Endothelial cell of umbilical vein (primary cell): ENCODE data around the gene MCM6. TPM values are rescaled to one million over a fixed set of nuclear protein-coding genes. Genes with fewer than 3 reads are reported as not detected.

ENCODE experiments used
- BruUV-seq: library from RNA; stranded (reverse); fragments of 400-500 nt; replicated peaks from 2 replicates; lab custom pipeline; 2021; lab: Mats Ljungman, UMichigan
- CTCF ChIA-PET: fragments of 300-600, 350-600 bp; sonication (Branson Sonifier 250); formaldehyde crosslinking; loops from one replicate; lab custom pipeline; 2021; ENCODE audit warnings: antibody characterized with exemption, inconsistent platforms; lab: Charles Lee
- POLR2A ChIA-PET: fragments of 300-600, 350-600 bp; sonication (Branson Sonifier 250); formaldehyde crosslinking; loops from one replicate; lab custom pipeline; 2021; ENCODE audit warnings: antibody characterized with exemption, inconsistent platforms; lab: Charles Lee
- DNase-seq: peaks from one replicate; pipeline ENCODE4 v3.0.0-alpha.2; 2011; ENCODE audit warnings: low read depth, low spot score
- FAIRE-seq: peaks from 2 replicates; lab custom pipeline; 2011; peaks lifted over from hg19 to GRCh38; lab: Jason Lieb, UNC
- H2AFZ ChIP-seq: 2 replicates; pipeline ENCODE4 v1.6.0; 2012; ENCODE audit warnings: low read depth, low read length, control low read depth, inconsistent platforms
- H3K27ac ChIP-seq: 2 replicates; pipeline ENCODE4 v1.5.1; 2011; ENCODE audit warnings: low read depth, mild to moderate bottlenecking, control low read depth, low read length, moderate library complexity; ENCODE audit not compliant: insufficient read depth
- H3K27me3 ChIP-seq, 2 experiments: 2 replicates each; pipeline versions ENCODE4 v1.6.0 to v1.6.1; 2011; ENCODE audit warnings: low read length in 2 of 2, mixed read lengths in 1 of 2; ENCODE audit not compliant: control insufficient read depth in 2 of 2, insufficient read depth in 2 of 2
- H3K36me3 ChIP-seq, 2 experiments: 2 replicates in 1 of 2; 3 replicates in 1 of 2; pipeline ENCODE4 v1.5.1; 2011; ENCODE audit warnings: low read length in 2 of 2, mild to moderate bottlenecking in 1 of 2, moderate library complexity in 1 of 2; ENCODE audit not compliant: control insufficient read depth in 2 of 2, insufficient read depth in 2 of 2; ENCODE audit errors: extremely low read depth in 1 of 2
- H3K4me1 ChIP-seq: 3 replicates; pipeline ENCODE4 v1.5.1; 2011; ENCODE audit warnings: mild to moderate bottlenecking, low read length; ENCODE audit not compliant: control insufficient read depth, insufficient read depth; ENCODE audit errors: extremely low read depth
- H3K4me2 ChIP-seq: 2 replicates; pipeline ENCODE4 v1.6.1; 2011; ENCODE audit warnings: low read length, control low read depth, mixed read lengths; ENCODE audit not compliant: insufficient read depth
- H3K4me3 ChIP-seq, 3 experiments: fragments of 200-600 bp in 1 of 3; sonication (generic), shearing (Covaris generic) in 1 of 3; replicated peaks in 1 of 3; 2 replicates each; pipeline ENCODE4 v1.5.1; 2011 to 2016; ENCODE audit warnings: control low read depth in 3 of 3, low read length in 3 of 3, mild to moderate bottlenecking in 2 of 3, inconsistent platforms in 1 of 3, low read depth in 1 of 3, moderate library complexity in 1 of 3; ENCODE audit not compliant: insufficient read depth in 1 of 3
- H3K79me2 ChIP-seq: 2 replicates; pipeline ENCODE4 v1.6.0; 2012; ENCODE audit warnings: low read length, inconsistent platforms; ENCODE audit not compliant: control insufficient read depth, insufficient read depth
- H3K9ac ChIP-seq: replicated peaks from 2 replicates; pipeline ENCODE3; 2011; ENCODE audit warnings: low read length, control low read depth; ENCODE audit not compliant: insufficient read depth; ENCODE audit errors: extremely low read depth
- H3K9me1 ChIP-seq: replicated peaks from 3 replicates; pipeline ENCODE4 v1.6.0; 2011; ENCODE audit warnings: mild to moderate bottlenecking, low read length; ENCODE audit not compliant: control insufficient read depth, insufficient read depth; ENCODE audit errors: extremely low read depth
- H3K9me3 ChIP-seq: replicated peaks from 2 replicates; pipeline ENCODE4 v1.5.1; 2012; ENCODE audit warnings: low read length, inconsistent platforms; ENCODE audit not compliant: control insufficient read depth, insufficient read depth
- H4K20me1 ChIP-seq: replicated peaks from 2 replicates; pipeline ENCODE3; 2011; ENCODE audit warnings: mild to moderate bottlenecking, low read length; ENCODE audit not compliant: control insufficient read depth, insufficient read depth; ENCODE audit errors: extremely low read depth
- EZH2 ChIP-seq: IDR thresholded peaks from 2 replicates; pipeline ENCODE4 v1.6.1; 2012; ENCODE audit warnings: borderline replicate concordance, low read depth, mild to moderate bottlenecking, moderate library complexity, low read length, inconsistent platforms; ENCODE audit not compliant: severe bottlenecking
- FOS ChIP-seq: IDR thresholded peaks from 2 replicates; pipeline ENCODE4 v1.6.1; 2011; ENCODE audit warnings: mild to moderate bottlenecking, low read length, moderate library complexity, borderline replicate concordance; ENCODE audit not compliant: insufficient read depth
- GATA2 ChIP-seq: IDR thresholded peaks from 2 replicates; pipeline ENCODE4 v1.7.0; 2011; ENCODE audit warnings: low read depth, mild to moderate bottlenecking, moderate library complexity, mixed read lengths, low read length; ENCODE audit not compliant: insufficient read length, insufficient read depth
- JUN ChIP-seq: IDR thresholded peaks from 2 replicates; pipeline ENCODE4 v1.6.1; 2011; ENCODE audit warnings: borderline replicate concordance, low read depth; ENCODE audit not compliant: insufficient read length, insufficient read depth
- MYC ChIP-seq: IDR thresholded peaks from one replicate; pipeline ENCODE4 v1.6.1; 2011; ENCODE audit warnings: mild to moderate bottlenecking, low read depth, low read length
- POLR2A ChIP-seq: IDR thresholded peaks from 2 replicates; pipeline ENCODE4 v1.6.1; 2012; ENCODE audit warnings: low read depth, mild to moderate bottlenecking, control low read depth, low read length
- POLR2AphosphoS5 ChIP-seq: IDR thresholded peaks from 2 replicates; pipeline ENCODE4 v1.6.1; 2012; ENCODE audit warnings: low read depth, mild to moderate bottlenecking, control low read depth, low read length, moderate library complexity; ENCODE audit not compliant: insufficient read depth
- dilution Hi-C: fragments of 300-500 bp; cut with MboI; formaldehyde crosslinking; loops from one replicate; pipeline ENCODE4 v1.15.0; 2019; ENCODE audit warnings: low sequenced_read_pairs; ENCODE audit not compliant: extremely low pct_ligation_motif_present
- intact Hi-C: fragments of 100-400 bp; cut with micrococcal nuclease; formaldehyde crosslinking; loops from one replicate; pipeline ENCODE4 v1.10.0; 2022
- polyA plus RNA-seq, 4 experiments: library from polyadenylated mRNA; depleted of rRNA in 3 of 4; stranded (reverse) in 3 of 4; unstranded in 1 of 4; fragments of >200 nt; gene quantifications; 2 replicates each; pipeline versions ENCODE4 v1.2.1 to v1.2.3, GENCODE V29; 2011 to 2012; ENCODE audit warnings: missing spikeins in 1 of 4
- total RNA-seq: library from RNA; stranded (reverse); gene quantifications from 2 replicates; pipeline ENCODE4 v1.2.3, GENCODE V29; 2021
- TF ChIP-seq, protein P1 (sequence below): IDR thresholded peaks from 2 replicates; pipeline ENCODE4 v1.6.1; 2011; ENCODE audit not compliant: insufficient read depth, insufficient read length
- TF ChIP-seq, protein P2 (sequence below), 2 donors: IDR thresholded peaks; 1 replicate in 1 of 2; 2 replicates in 1 of 2; pipeline ENCODE4 v1.5.1; 2011; ENCODE audit warnings: low read length in 2 of 2, mild to moderate bottlenecking in 2 of 2, moderate library complexity in 2 of 2, control low read depth in 1 of 2, inconsistent platforms in 1 of 2, low read depth in 1 of 2; ENCODE audit not compliant: insufficient read depth in 1 of 2; ENCODE audit errors: extremely low read depth in 1 of 2

Gene MCM6
- total and polyA plus RNA-seq, 2 donors (not counting 3 experiments of a cell fraction or from before 2014, with no cell fraction given) = 20.6 to 52.6 TPM

DNA sequence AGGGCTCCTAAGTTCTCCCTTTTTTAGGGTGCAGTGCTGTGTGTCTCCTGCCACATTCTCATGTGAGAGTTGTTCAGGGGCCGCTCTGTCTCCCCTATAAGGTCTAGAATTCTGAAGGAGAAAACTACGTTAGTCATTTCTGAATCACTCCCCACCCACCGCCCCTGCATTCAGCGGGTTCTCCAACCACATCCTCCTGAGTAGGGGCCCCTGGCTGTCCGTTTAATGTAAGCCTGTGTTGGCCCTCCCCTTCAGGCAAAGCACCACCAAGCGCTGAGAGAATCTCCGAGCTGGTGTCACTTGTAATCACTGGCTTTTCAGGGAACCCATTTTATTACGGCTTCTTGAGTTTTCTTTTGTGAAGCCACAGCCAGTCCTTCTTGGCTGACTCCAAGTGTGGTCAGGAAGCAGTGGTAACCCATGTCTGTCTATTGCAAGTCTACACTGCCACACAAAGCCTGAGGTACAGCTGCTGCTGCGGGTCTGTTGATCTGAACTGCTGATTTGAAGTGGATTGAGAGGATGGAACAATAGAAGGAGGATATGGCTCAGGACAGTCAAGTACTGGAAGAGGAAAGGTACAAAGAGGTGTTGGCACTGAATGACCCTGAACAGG, 56.1 kb downstream of the MCM6 start:
- Histone ChIP-seq H3K9ac (no peak overlapping the region), H3K27me3 (peaks cover 0 to 4% of the 10 kb centered on the region in 2 experiments), H4K20me1 (no peaks in the 10 kb centered on the region), H3K36me3 (no peaks in the 10 kb centered on the region), H3K9me1 (no peaks in the 10 kb centered on the region), H3K9me3 (no peaks in the 10 kb centered on the region), H2AFZ (no peak overlapping the region), H3K4me1 (no peaks in the 10 kb centered on the region), H3K4me3 (no peak overlapping the region), H3K27ac (no peak overlapping the region), H3K79me2 (no peaks in the 10 kb centered on the region), H3K4me2 (no peak overlapping the region)
- POLR2A ChIA-PET = no interaction called here
- CTCF ChIA-PET = no interaction called here
- no TSS peak for BruUV-seq
- TF ChIP-seq, protein P1, sequence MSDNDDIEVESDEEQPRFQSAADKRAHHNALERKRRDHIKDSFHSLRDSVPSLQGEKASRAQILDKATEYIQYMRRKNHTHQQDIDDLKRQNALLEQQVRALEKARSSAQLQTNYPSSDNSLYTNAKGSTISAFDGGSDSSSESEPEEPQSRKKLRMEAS = no peak
- no peak for TF ChIP-seq JUN
- no peak for TF ChIP-seq GATA2
- no peak for TF ChIP-seq MYC
- no peak for TF ChIP-seq POLR2AphosphoS5
- TF ChIP-seq EZH2 = no peak
- no peak for TF ChIP-seq POLR2A
- TF ChIP-seq, protein P2, sequence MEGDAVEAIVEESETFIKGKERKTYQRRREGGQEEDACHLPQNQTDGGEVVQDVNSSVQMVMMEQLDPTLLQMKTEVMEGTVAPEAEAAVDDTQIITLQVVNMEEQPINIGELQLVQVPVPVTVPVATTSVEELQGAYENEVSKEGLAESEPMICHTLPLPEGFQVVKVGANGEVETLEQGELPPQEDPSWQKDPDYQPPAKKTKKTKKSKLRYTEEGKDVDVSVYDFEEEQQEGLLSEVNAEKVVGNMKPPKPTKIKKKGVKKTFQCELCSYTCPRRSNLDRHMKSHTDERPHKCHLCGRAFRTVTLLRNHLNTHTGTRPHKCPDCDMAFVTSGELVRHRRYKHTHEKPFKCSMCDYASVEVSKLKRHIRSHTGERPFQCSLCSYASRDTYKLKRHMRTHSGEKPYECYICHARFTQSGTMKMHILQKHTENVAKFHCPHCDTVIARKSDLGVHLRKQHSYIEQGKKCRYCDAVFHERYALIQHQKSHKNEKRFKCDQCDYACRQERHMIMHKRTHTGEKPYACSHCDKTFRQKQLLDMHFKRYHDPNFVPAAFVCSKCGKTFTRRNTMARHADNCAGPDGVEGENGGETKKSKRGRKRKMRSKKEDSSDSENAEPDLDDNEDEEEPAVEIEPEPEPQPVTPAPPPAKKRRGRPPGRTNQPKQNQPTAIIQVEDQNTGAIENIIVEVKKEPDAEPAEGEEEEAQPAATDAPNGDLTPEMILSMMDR (IDR thresholded peaks at IDR 0.05; ENCODE audit: extremely low read depth in 1 of 2, insufficient read depth in 1 of 2, low read depth in 1 of 2, low read length in 2 of 2) = no peak
- no peak for TF ChIP-seq FOS
- dilution Hi-C loops (no loop called here), intact Hi-C loops (no loop called here)
- DNase-seq (no peak), FAIRE-seq (no peak)
